Bone marrow (tissue), 2 donors: ENCODE results near the gene TOX3.

Source experiments
- DNase-seq, 2 donors: peaks; one replicate each; lab custom pipeline; 2025; lab: John Stamatoyannopoulos, UW

The TOX3 gene

DNA sequence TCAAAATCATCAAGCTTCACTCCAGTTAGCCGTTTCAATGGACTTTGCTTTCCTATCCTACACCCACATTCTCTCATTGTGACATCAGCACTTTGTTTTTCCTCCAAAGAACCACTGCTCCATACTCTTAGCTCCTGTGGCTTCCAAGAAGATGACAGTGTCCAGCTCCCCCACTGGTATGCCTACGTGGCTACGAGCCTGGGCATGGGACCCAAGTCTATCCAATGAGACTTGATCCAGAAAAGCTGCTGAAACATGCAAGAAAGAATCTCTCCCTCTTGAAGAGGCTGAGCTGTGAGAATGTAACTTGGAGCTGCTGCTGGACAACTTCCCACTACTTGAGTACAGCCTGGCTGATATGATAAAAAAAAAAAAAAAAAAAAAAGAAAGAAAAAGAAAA lies 9.4 kb downstream of the TOX3 start:
- DNase-seq, result no peak

DNA sequence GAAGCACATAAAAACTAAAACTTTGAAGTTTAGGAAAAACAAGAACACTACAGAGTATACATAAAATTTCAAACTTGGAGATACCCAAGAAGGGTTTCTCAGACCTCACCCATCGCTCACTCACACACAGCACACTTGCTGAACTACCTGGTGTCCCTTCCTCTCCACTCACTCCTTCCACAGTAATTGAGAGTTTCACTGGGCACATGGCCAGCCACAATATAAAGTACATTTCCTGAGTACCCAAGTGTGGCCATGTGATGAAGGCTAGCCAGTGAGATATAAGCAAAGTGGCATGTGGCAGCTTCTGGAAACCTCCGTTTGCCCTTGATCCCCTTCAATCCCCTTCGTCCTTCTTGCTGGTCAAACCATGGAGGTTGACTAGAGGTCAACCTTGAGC lies 11.9 kb downstream of the TOX3 start:
- DNase-seq, result no peak

DNA sequence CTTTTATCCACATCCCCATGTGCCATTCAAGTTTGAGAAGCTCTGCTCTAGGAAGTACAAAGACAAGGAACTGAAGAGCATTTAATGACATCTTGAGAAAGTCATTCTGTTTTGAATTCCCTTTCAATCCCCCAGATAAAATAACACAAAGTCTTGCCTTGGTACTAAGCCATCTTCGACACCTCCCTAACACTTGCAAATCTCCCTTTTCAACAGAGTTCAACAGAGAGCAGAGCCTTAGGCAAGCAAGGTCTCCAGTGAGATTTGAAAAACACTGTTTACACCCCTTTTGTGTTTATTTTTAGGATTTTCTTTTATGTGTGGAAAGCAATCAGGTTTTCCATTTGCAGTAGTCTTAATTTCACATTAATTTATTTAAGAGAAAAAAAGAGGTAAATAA lies 13.6 kb downstream of the TOX3 start:
- no peak for DNase-seq

DNA sequence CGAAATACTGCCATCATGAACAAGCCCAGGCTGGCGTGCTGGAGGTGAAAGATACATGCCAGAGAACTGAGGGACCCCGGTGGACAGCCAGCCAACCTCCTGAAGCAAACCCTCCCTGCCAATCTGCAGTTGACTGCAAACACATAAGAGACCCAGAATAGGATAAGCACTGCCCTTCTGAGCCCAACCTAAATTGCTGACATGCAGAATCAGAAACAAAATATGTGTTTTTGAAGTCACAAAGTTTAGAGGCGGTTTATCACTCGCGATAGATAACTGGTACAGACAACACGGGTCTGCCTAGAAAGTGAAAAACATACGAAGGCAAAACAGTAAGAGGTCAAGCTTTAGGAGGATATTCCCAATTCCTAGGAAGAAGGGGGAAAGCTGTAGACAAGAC lies 14.6 kb downstream of the TOX3 start:
- DNase-seq, result no peak

DNA sequence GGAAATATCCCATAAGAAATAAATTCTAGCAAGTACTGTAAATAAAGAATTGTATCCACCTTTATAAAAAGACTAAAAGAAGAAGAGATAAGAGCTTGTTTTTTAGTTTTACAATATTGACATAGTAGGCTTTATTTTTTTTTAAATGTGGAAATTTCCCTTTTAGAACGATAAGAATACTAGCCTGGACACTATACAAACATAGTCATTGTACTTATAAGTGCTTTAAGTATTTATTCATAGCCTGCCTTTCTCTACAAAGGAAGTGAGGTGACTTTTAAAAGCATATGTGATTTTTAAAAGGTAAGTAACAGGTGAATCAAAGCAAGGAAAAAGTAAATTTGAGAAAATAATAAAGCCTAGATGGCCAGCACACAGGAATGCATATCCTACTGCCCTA lies 17.7 kb downstream of the TOX3 start:
- DNase-seq, result no peak

DNA sequence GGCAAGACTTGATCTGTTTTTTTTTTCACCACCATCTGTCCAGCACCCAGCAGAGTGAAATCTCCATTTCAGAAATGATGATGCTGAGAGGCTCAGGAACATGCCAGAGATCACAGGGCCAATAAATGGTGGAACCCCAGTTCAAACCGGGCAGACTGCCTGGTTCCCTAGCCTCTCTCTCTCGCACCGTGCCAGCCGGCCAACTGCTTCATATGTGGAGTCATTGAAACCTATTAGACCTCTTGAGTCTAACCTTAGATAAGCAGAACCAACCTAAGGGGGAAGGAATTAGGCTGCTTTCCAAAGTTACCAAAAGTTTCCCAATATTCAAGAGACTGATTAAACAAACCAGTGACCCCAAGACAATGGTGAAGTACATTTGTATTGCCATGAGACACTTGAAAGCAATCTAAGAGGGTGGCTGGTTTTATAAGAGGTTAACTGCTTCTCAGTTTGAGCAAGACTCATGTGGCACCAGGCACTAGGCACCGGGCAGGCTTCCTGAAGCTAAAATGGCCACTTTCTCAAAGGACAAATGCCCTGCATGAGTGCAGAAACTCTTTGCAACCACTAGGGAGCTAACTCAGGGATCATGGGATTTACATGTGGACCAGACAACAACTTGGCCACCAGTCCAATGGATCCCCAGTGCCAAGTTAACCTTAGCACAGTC lies 18.4 kb downstream of the TOX3 start:
- no peak for DNase-seq

DNA sequence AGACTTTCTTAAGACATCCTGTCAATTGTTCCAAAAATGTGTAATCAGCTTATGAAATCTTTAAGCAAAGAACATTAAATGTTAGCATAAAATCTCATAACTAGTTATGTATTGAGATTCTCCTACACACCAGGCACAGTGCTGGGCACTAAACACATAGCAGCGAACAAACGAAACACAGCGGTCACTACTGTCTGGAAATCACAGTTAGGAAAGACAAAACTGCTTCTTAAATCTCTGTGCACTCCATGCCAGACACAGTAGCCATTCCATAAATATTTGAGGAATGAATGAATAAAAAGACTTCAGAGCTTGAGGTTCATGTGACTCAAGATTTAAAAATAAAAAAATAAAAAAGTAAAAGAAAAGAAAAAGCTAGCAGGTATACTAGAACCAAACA lies 20.1 kb downstream of the TOX3 start:
- no peak for DNase-seq

DNA sequence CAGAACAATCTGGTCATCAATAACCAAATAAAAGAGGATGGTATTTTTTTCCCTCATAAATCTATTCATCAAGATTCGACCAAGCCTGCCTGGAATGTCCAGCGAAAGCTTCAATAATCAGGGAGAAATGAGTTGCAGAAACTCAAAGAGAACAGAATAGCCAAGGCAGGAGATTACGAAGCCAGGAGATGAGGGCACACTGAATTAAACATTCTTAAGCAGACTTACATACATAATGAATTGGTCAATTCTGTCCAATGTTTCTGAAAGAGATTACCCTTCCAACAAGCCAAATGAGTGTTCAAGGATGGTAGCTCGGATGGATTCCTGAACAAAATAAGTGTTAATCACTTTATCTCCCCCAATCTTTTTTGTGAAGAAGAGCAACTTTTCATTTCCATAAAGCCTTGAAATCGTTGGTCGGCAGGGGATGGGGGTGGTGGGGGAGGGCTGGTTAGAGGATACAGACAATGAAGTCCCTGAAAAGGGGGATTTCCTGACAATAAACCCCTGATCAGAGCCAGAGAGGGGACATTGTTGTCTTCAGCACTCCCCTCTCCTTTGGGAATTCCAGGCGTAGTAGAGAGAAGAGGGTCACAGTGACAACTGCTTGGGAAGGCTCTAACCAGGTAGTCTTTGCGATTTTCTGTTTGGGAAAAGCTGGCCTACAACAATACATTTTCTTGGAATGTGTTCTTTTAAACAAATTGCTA lies 20.7 kb downstream of the TOX3 start:
- DNase-seq, result no peak

DNA sequence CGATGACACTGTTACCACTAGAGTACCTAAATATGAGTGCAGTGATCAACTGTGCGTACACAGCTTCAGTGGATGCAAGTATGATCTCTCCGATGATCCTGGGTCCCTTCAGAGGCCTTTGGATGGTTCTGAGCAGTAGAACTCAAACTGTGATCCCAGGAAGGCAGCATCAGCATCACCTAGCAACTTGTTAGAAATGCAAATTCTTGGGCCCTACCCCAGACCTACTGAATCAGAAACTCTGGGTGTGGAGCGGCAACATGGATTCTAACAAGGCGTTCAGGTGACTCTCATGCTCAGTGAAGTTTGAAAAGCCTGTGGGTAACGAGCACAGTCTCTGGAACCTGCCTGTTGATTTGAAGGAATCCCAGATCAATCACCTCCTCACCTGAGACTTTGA lies 25.4 kb downstream of the TOX3 start:
- DNase-seq, result no peak

DNA sequence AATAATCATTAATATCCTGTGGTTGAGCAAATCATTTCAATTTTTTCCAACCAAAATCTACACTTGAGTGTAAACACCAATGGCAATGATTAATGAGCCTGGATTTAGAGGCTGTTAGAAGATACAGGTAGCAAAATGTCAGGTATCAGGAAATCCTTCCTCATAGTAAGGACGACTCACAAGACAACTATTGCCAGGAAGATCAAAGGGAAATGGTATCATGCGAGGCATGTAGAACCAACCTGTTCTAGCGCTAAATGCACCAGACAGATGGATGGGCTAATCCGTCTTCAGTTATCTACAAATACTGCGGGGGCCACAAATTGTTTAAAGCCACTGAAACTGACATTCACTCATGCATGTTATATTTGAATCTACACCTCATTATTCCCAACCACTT lies 28.1 kb downstream of the TOX3 start:
- no peak for DNase-seq

DNA sequence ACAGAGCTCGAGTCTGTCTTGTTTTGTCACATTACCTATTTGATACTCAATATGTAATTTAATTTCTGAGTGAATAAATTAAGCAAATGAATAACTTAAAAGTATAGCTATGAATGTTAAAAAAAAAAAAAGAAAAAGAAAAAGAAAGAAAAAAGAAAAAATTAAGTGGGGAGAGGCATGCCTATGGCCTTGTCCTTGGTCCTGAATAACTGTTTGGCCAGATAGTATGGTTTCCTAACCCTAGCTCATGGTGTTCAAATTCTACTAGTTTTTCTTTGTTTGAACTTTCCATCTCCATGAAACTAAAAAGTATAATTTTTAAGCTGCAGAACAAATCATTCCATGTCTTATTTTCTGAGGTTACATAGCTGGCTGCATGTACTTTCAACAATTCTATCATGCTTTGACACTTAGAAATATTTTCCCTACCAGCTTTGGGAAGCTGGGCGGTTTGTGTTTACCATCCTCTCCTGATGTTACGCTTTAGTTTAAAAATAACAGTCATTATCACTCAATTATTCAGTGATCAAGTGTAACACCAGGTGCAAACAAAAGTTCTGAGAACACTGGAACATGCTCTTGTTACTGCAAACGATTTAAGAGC lies 31.8 kb downstream of the TOX3 start:
- no peak for DNase-seq

DNA sequence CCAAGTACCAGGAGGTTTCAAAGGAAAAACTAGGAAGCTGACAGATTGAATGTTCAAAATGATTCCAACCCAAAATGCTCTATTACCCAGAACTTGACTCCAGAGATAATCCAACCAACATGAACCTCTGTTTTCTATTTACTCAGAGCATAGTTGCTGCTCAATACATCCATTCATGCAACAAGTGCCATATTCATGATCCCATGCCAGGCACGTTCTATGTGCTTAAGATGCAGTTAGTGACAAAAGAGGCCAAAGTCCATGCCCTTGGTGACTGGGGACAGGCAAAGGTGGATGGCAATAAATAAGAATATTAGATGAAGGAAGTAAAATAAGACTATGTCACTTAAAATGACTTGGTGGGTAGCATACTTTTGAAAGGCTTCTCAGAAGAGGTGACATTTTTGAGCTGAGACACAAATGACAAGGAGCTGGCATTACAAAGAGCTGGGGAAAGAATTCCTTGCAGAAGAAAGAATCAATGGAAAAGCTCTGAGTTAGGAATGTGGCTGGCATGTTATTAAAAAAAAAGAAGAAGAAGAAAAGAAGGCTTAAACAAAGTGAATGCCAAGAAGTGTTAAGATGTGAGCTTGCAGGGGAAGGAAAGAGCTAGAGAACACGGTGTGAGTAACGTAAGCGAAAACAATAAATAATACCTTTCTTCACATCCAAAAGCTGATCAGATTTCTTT lies 34.5 kb downstream of the TOX3 start:
- no peak for DNase-seq

DNA sequence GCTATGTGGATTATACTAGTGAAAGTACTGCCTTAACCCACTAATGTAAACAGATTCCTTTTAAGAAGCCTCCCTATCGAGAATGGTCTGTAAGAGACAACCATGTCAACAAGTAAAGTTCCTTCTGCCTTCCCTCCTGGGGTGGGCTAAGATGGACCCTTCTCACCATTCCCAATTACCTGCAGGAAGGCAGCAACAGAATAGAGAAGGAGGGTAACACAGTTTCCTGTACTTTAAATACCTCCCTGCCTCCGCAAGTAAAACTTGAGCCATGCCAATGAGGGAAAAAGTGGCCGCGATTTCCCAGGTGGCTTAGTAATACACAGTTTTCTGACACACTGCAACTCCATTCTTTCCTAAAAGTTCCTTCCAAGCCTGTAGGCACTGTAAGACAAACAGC lies 45.2 kb downstream of the TOX3 start:
- DNase-seq, result no peak

DNA sequence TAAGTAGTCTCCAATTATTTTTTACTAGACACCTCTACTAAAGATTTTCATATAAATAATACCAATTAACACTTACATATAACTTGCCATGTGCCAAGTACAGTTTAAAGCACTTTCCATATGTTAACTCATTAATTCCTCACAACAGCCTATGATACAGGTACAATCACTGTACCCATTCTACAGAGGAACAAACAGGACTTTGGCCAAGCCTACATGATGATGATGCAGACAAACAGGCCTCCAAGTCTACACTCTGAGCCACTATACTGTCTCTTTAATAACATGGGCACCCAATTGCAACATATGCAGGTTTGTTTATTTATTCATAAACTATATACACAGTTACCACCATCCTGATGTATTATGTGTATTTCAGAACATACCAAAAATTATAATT lies 46.0 kb downstream of the TOX3 start:
- DNase-seq, result no peak

DNA sequence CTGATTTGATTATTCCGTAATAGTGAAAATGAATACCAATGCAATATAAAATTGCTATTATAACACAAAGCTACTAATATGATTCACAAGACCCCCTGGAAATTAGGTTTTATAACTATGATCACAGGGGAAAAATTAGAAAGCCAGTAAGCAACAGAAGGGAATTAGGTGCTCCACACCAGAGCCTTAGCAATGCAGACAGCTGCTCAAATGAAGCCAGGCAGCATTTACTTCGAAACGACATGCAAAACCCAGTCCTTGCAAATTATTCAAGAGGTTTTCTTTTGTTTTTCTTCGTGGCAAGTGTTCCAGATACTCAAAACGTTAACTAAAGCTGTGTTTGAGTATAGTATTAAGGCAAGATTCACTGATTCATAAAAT lies 47.9 kb downstream of the TOX3 start:
- DNase-seq, result no peak

DNA sequence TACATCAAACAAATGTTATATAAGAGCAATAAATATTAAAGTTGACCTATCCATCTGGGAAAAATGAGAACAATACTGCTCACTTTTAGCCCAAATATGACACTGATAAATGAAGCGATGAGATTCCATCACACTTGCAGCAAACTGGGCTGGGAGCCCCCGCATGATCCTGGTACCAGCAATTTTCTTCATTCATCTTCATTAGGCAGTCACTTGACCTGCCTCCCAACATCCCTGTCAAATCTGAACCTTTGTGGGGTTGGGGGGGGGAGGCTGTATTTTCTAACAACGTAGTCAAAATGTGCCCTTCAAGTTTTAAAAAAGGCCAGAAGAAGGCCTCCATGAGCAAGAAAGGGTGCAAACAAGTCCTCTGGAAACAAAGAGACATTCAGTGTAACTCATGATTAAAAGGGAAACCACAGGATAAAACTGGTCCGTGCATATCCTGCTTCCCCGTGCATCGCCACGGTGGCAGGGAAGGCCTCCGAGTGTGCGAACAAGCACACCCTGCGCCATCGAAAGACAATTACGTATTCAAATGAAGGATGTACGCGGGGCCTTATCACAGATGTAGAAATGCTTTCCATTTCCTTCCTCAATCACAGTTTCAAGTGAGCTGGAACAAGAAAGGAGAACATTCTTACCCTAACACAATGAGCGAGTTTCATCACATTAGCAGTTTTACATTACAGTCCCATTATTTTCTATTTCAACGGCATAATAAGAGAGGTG lies 48.4 kb downstream of the TOX3 start:
- DNase-seq, result no peak

DNA sequence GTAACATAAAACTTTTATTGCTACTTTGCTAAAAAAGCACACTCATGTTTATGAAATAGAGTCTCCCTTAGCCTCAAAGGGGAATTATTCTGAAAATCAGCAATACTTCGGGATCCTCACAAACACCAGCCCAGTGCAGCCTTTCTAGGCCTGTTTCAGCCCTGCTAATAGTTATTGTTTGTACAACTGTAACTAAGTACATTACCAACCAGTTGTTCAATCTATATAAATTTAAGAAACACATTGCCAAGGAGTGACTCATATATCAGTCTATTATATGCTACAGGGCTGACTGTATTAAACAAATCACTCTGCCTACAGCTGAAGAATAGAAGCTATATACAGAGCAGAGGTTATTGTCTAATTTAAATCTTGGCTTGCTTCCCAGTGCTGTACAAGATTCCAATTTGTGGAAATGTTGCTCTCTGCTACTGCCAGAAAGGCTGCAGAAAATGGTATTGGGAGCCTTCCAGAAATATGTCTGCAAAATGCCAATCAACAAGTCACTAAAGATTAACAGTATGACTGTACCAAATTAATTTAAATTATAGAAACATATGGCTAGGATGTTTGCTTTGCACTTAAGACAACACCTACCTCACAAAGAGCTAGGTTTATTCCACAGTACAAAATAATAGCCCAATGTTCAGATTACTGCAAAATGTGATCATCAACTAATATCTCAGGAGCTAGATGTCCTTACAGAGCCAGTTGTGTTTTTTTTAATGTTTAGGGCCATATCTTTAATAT lies 49.7 kb downstream of the TOX3 start:
- no peak for DNase-seq

DNA sequence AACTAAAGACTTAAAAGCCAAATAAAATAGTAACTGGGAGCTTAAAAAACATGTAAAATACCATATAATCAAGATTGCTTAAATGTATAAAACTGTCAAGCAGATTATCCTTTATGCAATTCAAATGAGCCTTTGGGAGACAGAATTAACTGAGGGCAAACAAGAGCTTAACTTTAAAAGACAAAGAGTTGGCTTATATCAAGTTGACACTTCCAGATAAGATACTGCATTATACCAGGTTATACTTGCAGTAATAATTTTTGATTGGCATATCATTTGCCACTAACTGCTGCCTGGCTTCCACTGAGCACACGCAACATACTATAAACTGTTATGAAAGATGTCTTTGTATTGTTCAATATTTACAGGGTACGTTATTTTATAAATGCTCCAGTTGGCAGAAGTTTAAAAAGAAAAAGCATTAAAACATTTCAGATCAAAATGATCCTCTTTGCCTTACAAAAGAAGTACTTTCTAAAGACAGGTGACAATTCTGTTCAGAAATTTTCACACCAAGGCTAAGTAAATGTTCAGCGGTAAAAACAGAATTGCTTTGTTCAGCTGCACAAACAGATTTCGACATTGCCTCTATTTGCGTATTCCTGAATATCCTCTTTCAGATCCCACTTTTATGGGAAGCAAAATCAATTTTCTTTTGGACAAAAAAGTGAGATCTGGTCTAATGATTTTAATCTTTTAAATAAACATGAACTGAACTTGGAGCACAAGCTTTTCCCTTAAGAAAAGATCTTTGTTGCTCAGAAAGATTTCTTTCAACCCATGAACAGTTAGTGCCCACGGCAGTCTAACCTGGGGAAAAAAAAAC lies 50.7 kb downstream of the TOX3 start:
- DNase-seq, result no peak

DNA sequence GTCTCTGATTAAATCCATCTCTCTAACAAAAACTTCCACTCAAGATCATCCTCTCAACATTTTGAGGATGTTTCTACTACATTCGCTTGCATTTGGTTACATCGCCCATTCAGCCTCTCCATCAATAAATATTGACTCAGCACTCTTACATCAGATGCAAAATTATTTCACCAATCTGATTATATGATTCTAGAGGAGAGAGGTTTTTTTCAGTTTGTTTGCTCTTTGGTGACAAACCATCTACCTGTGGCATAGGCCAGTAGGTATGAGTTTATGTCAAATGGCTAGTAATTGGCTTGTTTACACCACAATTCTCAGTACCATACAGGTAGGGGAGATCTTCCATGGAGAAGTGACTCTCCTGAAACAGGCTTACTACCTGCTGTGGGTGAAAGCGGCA lies 52.3 kb downstream of the TOX3 start:
- DNase-seq, result no peak

DNA sequence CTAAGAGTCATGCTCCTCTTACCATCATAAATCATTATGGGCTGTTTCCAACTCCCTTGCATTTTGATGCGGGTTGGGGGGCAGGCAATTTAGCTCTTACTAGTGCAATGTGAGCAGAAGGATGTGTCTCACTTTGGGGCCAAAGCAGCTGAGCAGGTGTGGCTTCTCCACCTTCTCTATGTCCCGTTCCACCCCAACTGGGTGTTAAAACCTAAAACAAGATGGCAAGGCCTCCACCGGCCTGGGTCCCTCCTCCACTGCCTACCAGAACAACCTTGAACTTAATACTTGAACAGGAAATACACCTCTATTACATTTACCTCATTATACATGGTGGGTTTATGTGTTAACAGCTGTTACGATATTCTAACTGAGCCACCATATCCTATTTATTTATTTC lies 52.8 kb downstream of the TOX3 start:
- no peak for DNase-seq
